ENCODE data around the gene TSPAN8.

GRCh38 chr12:71105956-71106355 is 51.8 kb downstream of the TSPAN8 start:
- no peak for TF ChIP-seq CTCF (conservative IDR thresholded peaks at IDR 0.05; ENCODE audit: low read depth in 2 of 2)
- no peak for TF ChIP-seq POLR2AphosphoS5 (IDR thresholded peaks at IDR 0.05; ENCODE audit: low read depth)

All from GM23338 (cell line).